ENCODE results near the gene F12. TPM values are rescaled to one million over a fixed set of nuclear protein-coding genes. Genes with fewer than 3 reads are reported as not detected.

The F12 gene
- total and polyA plus RNA-seq, 2 donors: 0.19 to 1.2 TPM

GRCh38 chr5:177393206-177393765 lies 16.1 kb downstream of the F12 start:
- WGBS: 12% methylated on average over 1 of the region's 1 CpG
- Histone ChIP-seq H3K4me1 (ENCODE audit: control insufficient read depth in 2 of 2, insufficient read depth in 2 of 2, low read length in 2 of 2) (peaks cover 0 to 36% of the 10 kb centered on the region in 2 donors), H3K4me3 (ENCODE audit: low read length in 2 of 2) (no peak overlapping the region), H3K27me3 (ENCODE audit: control insufficient read depth in 2 of 2, insufficient read depth in 1 of 2, low read length in 1 of 2) (peaks cover 3 to 34% of the 10 kb centered on the region in 2 donors), H3K27ac (ENCODE audit: low read depth in 1 of 2, low read length in 1 of 2) (no peak overlapping the region), H3K9me3 (ENCODE audit: control insufficient read depth in 2 of 2, insufficient read depth in 1 of 2, low read length in 1 of 2) (peaks cover 0 to 2% of the 10 kb centered on the region in 2 donors), H3K36me3 (ENCODE audit: control insufficient read depth in 2 of 2, insufficient read depth in 2 of 2, low read length in 1 of 2) (no peaks in the 10 kb centered on the region)
- no peak for DNase-seq (ENCODE audit: low read depth in 6 of 9, low spot score in 9 of 9)

DNA sequence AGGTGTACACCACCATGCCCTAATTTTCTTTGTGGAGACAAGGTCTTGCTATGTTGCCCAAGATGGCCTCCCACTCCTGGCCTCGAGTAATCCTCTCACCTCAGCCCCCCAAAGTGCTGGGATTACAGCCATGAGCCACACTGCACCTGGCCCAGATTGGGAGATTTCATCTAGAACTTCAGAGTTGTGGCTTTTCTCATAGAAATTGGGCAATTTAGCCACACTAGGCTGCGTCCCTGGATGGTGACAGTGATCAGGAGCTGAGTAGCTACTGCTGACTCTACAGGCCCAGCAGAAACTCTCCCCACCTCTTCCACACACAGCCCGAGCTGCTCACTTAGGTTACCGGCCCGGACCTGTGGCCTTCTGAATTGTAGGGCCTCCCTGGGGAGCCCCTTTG lies 16.6 kb downstream of the F12 start:
- Histone ChIP-seq H3K27me3 (ENCODE audit: control insufficient read depth in 2 of 2, insufficient read depth in 1 of 2, low read length in 1 of 2) (peaks cover 3 to 29% of the 10 kb centered on the region in 2 donors), H3K4me3 (ENCODE audit: low read length in 2 of 2) (no peak overlapping the region), H3K9me3 (ENCODE audit: control insufficient read depth in 2 of 2, insufficient read depth in 1 of 2, low read length in 1 of 2) (no peaks in the 10 kb centered on the region), H3K27ac (ENCODE audit: low read depth in 1 of 2, low read length in 1 of 2) (no peak overlapping the region), H3K4me1 (ENCODE audit: control insufficient read depth in 2 of 2, insufficient read depth in 2 of 2, low read length in 2 of 2) (peaks cover 0 to 36% of the 10 kb centered on the region in 2 donors), H3K36me3 (ENCODE audit: control insufficient read depth in 2 of 2, insufficient read depth in 2 of 2, low read length in 1 of 2) (no peaks in the 10 kb centered on the region)
- DNase-seq (ENCODE audit: low read depth in 6 of 9, low spot score in 9 of 9): no peak
- 56% methylated on average over 5 of the region's 5 CpGs for WGBS

DNA sequence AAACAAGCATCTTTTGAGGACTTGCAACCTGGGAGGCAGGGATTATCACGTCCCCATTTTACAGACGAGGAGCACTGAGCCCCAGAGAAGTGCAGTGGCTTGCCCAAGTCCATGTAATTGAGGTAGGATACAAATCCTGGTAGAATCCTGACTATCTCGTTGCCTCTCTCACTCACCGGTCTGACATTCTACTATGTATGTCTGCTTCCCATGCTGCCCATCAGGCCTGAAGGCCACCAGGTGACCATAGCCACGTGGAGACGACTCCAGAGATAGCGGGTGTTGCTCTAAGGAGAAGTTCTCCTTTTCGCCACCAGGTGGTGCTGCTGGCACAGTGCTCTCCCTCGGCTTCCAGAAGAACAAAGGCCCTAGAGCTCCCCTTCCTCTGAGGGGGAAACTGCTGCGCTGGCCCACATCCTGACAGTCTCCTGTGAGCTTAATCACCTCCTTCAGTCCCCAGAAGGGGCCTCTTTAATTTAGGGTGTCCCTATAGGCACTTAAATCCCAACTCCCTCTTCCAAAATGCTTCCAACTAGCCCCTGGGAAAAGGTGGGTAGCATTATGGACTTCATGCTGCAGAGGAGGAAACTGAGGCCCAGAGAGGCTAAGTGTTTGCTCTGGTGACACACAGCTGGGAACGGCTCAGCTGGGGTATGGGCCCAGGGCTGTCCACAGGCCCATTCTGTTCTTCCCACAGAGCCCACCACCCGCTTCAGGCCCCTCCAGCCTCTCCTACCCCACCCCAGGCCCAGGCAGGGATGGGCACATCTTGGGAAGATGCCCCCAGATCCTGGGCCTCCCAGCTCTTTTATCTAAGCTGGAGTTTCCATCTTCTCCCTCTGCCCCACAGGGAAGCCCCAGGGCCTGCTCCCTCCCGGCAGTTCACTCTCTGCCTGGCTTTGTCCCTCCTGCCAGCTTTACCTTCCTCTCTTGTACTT lies 18.7 kb downstream of the F12 start:
- Histone ChIP-seq H3K27me3 (ENCODE audit: control insufficient read depth in 2 of 2, insufficient read depth in 1 of 2, low read length in 1 of 2) (peaks cover 3 to 15% of the 10 kb centered on the region in 2 donors), H3K4me1 (ENCODE audit: control insufficient read depth in 2 of 2, insufficient read depth in 2 of 2, low read length in 2 of 2) (peaks cover 0 to 36% of the 10 kb centered on the region in 2 donors), H3K4me3 (ENCODE audit: low read length in 2 of 2) (no peak overlapping the region), H3K9me3 (ENCODE audit: control insufficient read depth in 2 of 2, insufficient read depth in 1 of 2, low read length in 1 of 2) (no peaks in the 10 kb centered on the region), H3K36me3 (ENCODE audit: control insufficient read depth in 2 of 2, insufficient read depth in 2 of 2, low read length in 1 of 2) (no peaks in the 10 kb centered on the region), H3K27ac (ENCODE audit: low read depth in 1 of 2, low read length in 1 of 2) (peak overlapping the region in 1 of 2 donors; percentile 33)
- peak; percentile 71 to 96 (median 89) for DNase-seq (ENCODE audit: low read depth in 6 of 9, low spot score in 9 of 9)
- 31% methylated on average over 13 of the region's 13 CpGs for WGBS

GRCh38 chr5:177389241-177390169 lies 19.9 kb downstream of the F12 start:
- H3K36me3 ChIP-seq (ENCODE audit: control insufficient read depth in 2 of 2, insufficient read depth in 2 of 2, low read length in 1 of 2): no peaks in the 10 kb centered on the region
- H3K4me3 ChIP-seq (ENCODE audit: low read length in 2 of 2): no peak overlapping the region
- 82% methylated on average over 21 of the region's 21 CpGs for WGBS
- peaks cover 0 to 36% of the 10 kb centered on the region in 2 donors for H3K4me1 ChIP-seq (ENCODE audit: control insufficient read depth in 2 of 2, insufficient read depth in 2 of 2, low read length in 2 of 2)
- peak in 1 of 9 donors; percentile 56 for DNase-seq (ENCODE audit: low read depth in 6 of 9, low spot score in 9 of 9)
- H3K27me3 ChIP-seq (ENCODE audit: control insufficient read depth in 2 of 2, insufficient read depth in 1 of 2, low read length in 1 of 2): peaks cover 3 to 13% of the 10 kb centered on the region in 2 donors
- peak overlapping the region; percentile 10 to 42 for H3K27ac ChIP-seq (ENCODE audit: low read depth in 1 of 2, low read length in 1 of 2)
- no peaks in the 10 kb centered on the region for H3K9me3 ChIP-seq (ENCODE audit: control insufficient read depth in 2 of 2, insufficient read depth in 1 of 2, low read length in 1 of 2)

DNA sequence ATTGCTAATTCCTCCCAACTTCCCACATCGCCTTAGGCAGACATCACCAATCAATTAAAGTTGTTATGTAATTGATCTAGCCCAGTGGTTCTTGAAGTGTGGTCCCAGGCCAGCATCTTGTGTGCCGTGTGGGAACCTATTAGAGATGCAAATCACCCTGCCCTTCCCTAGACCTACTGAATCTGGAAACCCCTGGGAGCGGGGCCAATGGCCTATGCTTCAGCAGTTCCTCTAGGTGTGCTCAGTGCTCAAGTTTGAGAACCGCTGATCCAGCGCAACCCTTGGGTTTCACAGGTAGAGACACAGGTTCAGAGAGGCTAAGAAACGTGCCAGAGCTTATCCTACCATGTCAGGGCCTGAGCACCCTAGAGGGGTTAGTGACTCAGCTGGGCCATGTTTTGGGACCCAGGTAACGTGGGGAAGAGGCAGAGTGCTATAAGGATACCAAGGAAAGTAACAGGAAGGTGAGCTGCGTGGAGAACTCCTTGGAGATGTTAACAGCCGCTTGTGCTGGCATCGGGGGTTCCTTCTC lies 20.8 kb downstream of the F12 start:
- Histone ChIP-seq H3K36me3 (ENCODE audit: control insufficient read depth in 2 of 2, insufficient read depth in 2 of 2, low read length in 1 of 2) (no peaks in the 10 kb centered on the region), H3K27me3 (ENCODE audit: control insufficient read depth in 2 of 2, insufficient read depth in 1 of 2, low read length in 1 of 2) (peaks cover 3 to 13% of the 10 kb centered on the region in 2 donors), H3K4me3 (ENCODE audit: low read length in 2 of 2) (no peak overlapping the region), H3K9me3 (ENCODE audit: control insufficient read depth in 2 of 2, insufficient read depth in 1 of 2, low read length in 1 of 2) (no peaks in the 10 kb centered on the region), H3K27ac (ENCODE audit: low read depth in 1 of 2, low read length in 1 of 2) (no peak overlapping the region), H3K4me1 (ENCODE audit: control insufficient read depth in 2 of 2, insufficient read depth in 2 of 2, low read length in 2 of 2) (peaks cover 0 to 36% of the 10 kb centered on the region in 2 donors)
- DNase-seq (ENCODE audit: low read depth in 6 of 9, low spot score in 9 of 9): no peak
- 95% methylated on average over 10 of the region's 10 CpGs for WGBS

DNA sequence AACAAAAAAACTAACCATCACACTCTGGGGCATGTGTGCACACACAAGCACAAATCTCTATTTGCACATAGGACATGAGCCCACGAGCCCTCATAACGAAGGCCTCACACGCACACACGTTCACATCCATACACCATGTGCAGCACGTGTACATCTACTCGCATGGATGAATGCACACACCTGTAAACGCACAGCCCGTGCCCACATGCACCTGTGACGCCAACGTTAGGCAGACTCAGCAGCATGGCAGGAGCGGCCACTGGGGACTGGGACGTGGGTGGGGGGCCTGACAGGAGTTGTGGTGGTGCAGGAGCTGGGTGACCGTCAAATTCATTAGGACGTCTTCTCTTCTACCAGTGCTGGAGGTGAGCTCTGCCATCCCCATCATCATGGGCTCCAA lies 22.0 kb downstream of the F12 start:
- no peaks in the 10 kb centered on the region for H3K36me3 ChIP-seq (ENCODE audit: control insufficient read depth in 2 of 2, insufficient read depth in 2 of 2, low read length in 1 of 2)
- peaks cover 2 to 38% of the 10 kb centered on the region in 2 donors for H3K4me1 ChIP-seq (ENCODE audit: control insufficient read depth in 2 of 2, insufficient read depth in 2 of 2, low read length in 2 of 2)
- no peak for DNase-seq (ENCODE audit: low read depth in 6 of 9, low spot score in 9 of 9)
- peaks cover 3 to 11% of the 10 kb centered on the region in 2 donors for H3K27me3 ChIP-seq (ENCODE audit: control insufficient read depth in 2 of 2, insufficient read depth in 1 of 2, low read length in 1 of 2)
- H3K4me3 ChIP-seq (ENCODE audit: low read length in 2 of 2): no peak overlapping the region
- H3K27ac ChIP-seq (ENCODE audit: low read depth in 1 of 2, low read length in 1 of 2): no peak overlapping the region
- WGBS: 95% methylated on average over 14 of the region's 14 CpGs
- peaks cover 0 to 5% of the 10 kb centered on the region in 2 donors for H3K9me3 ChIP-seq (ENCODE audit: control insufficient read depth in 2 of 2, insufficient read depth in 1 of 2, low read length in 1 of 2)

DNA sequence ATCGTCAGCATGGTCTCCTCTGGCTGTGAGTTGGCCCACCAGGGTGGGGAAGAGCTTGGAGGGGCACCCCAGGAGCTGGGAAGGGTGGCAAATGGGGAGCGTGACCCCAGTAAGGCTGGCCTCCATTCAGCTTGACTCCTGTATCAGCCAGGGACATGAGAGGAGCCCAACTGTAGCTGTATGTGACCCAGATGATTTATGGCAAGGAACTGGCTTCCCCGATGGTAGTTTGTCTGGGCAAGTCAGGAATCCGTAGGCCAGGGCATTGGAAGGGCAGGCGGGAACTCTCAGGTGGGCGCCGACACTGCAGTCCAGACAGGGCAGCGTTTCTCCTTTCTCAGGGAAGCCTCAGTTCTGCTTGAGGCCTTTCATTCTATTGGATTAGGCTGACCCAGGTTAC lies 22.8 kb downstream of the F12 start:
- peaks cover 0 to 6% of the 10 kb centered on the region in 2 donors for H3K9me3 ChIP-seq (ENCODE audit: control insufficient read depth in 2 of 2, insufficient read depth in 1 of 2, low read length in 1 of 2)
- peaks cover 3 to 11% of the 10 kb centered on the region in 2 donors for H3K27me3 ChIP-seq (ENCODE audit: control insufficient read depth in 2 of 2, insufficient read depth in 1 of 2, low read length in 1 of 2)
- peaks cover 2 to 40% of the 10 kb centered on the region in 2 donors for H3K4me1 ChIP-seq (ENCODE audit: control insufficient read depth in 2 of 2, insufficient read depth in 2 of 2, low read length in 2 of 2)
- 92% methylated on average over 8 of the region's 8 CpGs for WGBS
- no peaks in the 10 kb centered on the region for H3K36me3 ChIP-seq (ENCODE audit: control insufficient read depth in 2 of 2, insufficient read depth in 2 of 2, low read length in 1 of 2)
- no peak overlapping the region for H3K27ac ChIP-seq (ENCODE audit: low read depth in 1 of 2, low read length in 1 of 2)
- no peak for DNase-seq (ENCODE audit: low read depth in 6 of 9, low spot score in 9 of 9)
- H3K4me3 ChIP-seq (ENCODE audit: low read length in 2 of 2): no peak overlapping the region

DNA sequence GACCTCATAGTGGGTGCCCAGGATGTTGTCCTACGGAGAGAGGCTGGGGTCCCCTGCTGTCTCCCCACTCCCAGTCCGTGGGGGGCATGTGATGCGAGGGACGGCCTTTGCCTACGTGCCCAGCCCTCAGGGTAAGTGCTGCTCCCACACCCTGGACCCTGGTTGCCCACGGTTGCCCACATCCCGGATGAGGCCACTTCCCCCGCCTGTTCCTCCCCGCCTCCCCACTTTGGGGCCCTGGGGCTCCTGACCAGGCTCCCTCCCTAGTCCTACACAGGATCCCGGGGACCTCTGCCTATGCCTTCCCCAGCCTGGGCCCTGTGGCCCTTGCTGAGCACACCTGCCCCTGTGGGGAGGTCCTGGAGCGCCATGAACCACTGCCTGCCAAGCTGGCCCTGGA lies 23.6 kb downstream of the F12 start:
- Histone ChIP-seq H3K4me3 (ENCODE audit: low read length in 2 of 2) (no peak overlapping the region), H3K4me1 (ENCODE audit: control insufficient read depth in 2 of 2, insufficient read depth in 2 of 2, low read length in 2 of 2) (peaks cover 2 to 37% of the 10 kb centered on the region in 2 donors), H3K27ac (ENCODE audit: low read depth in 1 of 2, low read length in 1 of 2) (no peak overlapping the region), H3K9me3 (ENCODE audit: control insufficient read depth in 2 of 2, insufficient read depth in 1 of 2, low read length in 1 of 2) (peaks cover 0 to 6% of the 10 kb centered on the region in 2 donors), H3K36me3 (ENCODE audit: control insufficient read depth in 2 of 2, insufficient read depth in 2 of 2, low read length in 1 of 2) (no peaks in the 10 kb centered on the region), H3K27me3 (ENCODE audit: control insufficient read depth in 2 of 2, insufficient read depth in 1 of 2, low read length in 1 of 2) (peaks cover 3 to 11% of the 10 kb centered on the region in 2 donors)
- whole genome bisulfite sequencing: 69% methylated on average over 11 of the region's 11 CpGs
- no peak for DNase-seq (ENCODE audit: low read depth in 6 of 9, low spot score in 9 of 9)
